OCI-LY1 (cell line): Measurements from ENCODE around the gene OR56A4.

Experiments used
- EZH2 ChIP-seq: fragments of 200-600 bp; sonication (generic), shearing (Covaris generic); IDR thresholded peaks from 2 replicates; pipeline ENCODE4 v1.8.0; 2017; ENCODE audit warnings: borderline replicate concordance, mixed run types, mild to moderate bottlenecking, antibody characterized with exemption, low read length, moderate library complexity, mixed read lengths
- TF ChIP-seq, protein P1 (sequence below): fragments of 200-600 bp; sonication (generic), shearing (Covaris generic); IDR thresholded peaks from 2 replicates; pipeline ENCODE4 v1.5.1; 2017; ENCODE audit warnings: mild to moderate bottlenecking, antibody characterized with exemption, low read length, moderate library complexity, mixed read lengths

GRCh38 chr11:6052374-6052773 lies 45.6 kb upstream of the OR56A4 start:
- TF ChIP-seq, protein P1, sequence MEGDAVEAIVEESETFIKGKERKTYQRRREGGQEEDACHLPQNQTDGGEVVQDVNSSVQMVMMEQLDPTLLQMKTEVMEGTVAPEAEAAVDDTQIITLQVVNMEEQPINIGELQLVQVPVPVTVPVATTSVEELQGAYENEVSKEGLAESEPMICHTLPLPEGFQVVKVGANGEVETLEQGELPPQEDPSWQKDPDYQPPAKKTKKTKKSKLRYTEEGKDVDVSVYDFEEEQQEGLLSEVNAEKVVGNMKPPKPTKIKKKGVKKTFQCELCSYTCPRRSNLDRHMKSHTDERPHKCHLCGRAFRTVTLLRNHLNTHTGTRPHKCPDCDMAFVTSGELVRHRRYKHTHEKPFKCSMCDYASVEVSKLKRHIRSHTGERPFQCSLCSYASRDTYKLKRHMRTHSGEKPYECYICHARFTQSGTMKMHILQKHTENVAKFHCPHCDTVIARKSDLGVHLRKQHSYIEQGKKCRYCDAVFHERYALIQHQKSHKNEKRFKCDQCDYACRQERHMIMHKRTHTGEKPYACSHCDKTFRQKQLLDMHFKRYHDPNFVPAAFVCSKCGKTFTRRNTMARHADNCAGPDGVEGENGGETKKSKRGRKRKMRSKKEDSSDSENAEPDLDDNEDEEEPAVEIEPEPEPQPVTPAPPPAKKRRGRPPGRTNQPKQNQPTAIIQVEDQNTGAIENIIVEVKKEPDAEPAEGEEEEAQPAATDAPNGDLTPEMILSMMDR: no peak
- no peak for TF ChIP-seq EZH2
